PFSK-1 (cell line): ENCODE results near the gene GET3.

Experiments used
- FOXP2 ChIP-seq: optimal IDR thresholded peaks from 2 replicates; pipeline ENCODE3; 2011; ENCODE audit warnings: borderline replicate concordance, control low read depth, inconsistent platforms; ENCODE audit not compliant: insufficient read depth; ENCODE audit errors: extremely low read length, extremely low read depth
- POLR2AphosphoS5 ChIP-seq: IDR thresholded peaks from 2 replicates; pipeline ENCODE4 v1.6.1; 2012; ENCODE audit warnings: low read depth, mild to moderate bottlenecking, control low read depth, low read length, moderate library complexity
- REST ChIP-seq, 2 experiments: IDR thresholded peaks; 2 replicates each; pipeline versions ENCODE4 v1.6.1 to v1.8.0; 2011 to 2012; ENCODE audit warnings: low read depth in 2 of 2, low read length in 2 of 2, control low read depth in 1 of 2, inconsistent platforms in 1 of 2, mild to moderate bottlenecking in 1 of 2, moderate library complexity in 1 of 2; ENCODE audit not compliant: insufficient read depth in 1 of 2
- SIN3A ChIP-seq: IDR thresholded peaks from 2 replicates; pipeline ENCODE4 v1.6.1; 2012; ENCODE audit warnings: mild to moderate bottlenecking, low read length, moderate library complexity, borderline replicate concordance; ENCODE audit not compliant: insufficient read depth
- TAF1 ChIP-seq: IDR thresholded peaks from 2 replicates; pipeline ENCODE4 v1.6.1; 2012; ENCODE audit warnings: low read length, control low read depth, borderline replicate concordance; ENCODE audit not compliant: insufficient read depth

- no peak for TF ChIP-seq SIN3A
- TF ChIP-seq REST (IDR thresholded peaks at IDR 0.05; ENCODE audit: insufficient read depth in 1 of 2, low read depth in 2 of 2, low read length in 2 of 2) = no peak
- TF ChIP-seq TAF1 = no peak
- TF ChIP-seq FOXP2 = no peak
- no peak for TF ChIP-seq POLR2AphosphoS5
Observed at GRCh38 chr19:12763100-12763499, 25.8 kb downstream of the GET3 start.
